Effector memory CD4-positive, alpha-beta T cell (primary cell): ENCODE data around the gene ACSF2.
A peak's percentile ranks its signal among the peaks of the same experiment; 100 is the strongest.
"Not testable (repeated sequence)": the region's sequence is repeated elsewhere in the genome, so short reads cannot be mapped to it uniquely, and the experiment has no call there.

ENCODE experiments used
- DNase-seq, 3 donors: peaks; one replicate each; pipeline ENCODE4 v3.0.0-alpha.2; 2020
- H3K27ac ChIP-seq: 2 replicates; pipeline ENCODE4 v1.7.0; 2013; ENCODE audit warnings: mild to moderate bottlenecking, low read length, moderate library complexity; ENCODE audit not compliant: insufficient read depth, poor library complexity, severe bottlenecking
- H3K27me3 ChIP-seq: replicated peaks from 2 replicates; pipeline ENCODE4 v1.7.0; 2013; ENCODE audit warnings: mild to moderate bottlenecking, low read length; ENCODE audit not compliant: insufficient read depth, control insufficient read depth, poor library complexity, severe bottlenecking
- H3K36me3 ChIP-seq: 2 replicates; pipeline ENCODE4 v1.7.0; 2013; ENCODE audit warnings: mild to moderate bottlenecking, low read length, moderate library complexity; ENCODE audit not compliant: control insufficient read depth, insufficient read depth
- H3K4me1 ChIP-seq: 2 replicates; pipeline ENCODE4 v1.7.0; 2013; ENCODE audit warnings: low read length, mild to moderate bottlenecking; ENCODE audit not compliant: control insufficient read depth, insufficient read depth, poor library complexity, severe bottlenecking
- H3K4me3 ChIP-seq: 2 replicates; pipeline ENCODE4 v1.7.0; 2013; ENCODE audit warnings: low read length, low read depth, mild to moderate bottlenecking; ENCODE audit not compliant: insufficient read depth, poor library complexity, severe bottlenecking
- H3K9me3 ChIP-seq: 2 replicates; pipeline ENCODE4 v1.7.0; 2013; ENCODE audit warnings: mild to moderate bottlenecking, low read length, moderate library complexity; ENCODE audit not compliant: control insufficient read depth

ACSF2 gene

DNA sequence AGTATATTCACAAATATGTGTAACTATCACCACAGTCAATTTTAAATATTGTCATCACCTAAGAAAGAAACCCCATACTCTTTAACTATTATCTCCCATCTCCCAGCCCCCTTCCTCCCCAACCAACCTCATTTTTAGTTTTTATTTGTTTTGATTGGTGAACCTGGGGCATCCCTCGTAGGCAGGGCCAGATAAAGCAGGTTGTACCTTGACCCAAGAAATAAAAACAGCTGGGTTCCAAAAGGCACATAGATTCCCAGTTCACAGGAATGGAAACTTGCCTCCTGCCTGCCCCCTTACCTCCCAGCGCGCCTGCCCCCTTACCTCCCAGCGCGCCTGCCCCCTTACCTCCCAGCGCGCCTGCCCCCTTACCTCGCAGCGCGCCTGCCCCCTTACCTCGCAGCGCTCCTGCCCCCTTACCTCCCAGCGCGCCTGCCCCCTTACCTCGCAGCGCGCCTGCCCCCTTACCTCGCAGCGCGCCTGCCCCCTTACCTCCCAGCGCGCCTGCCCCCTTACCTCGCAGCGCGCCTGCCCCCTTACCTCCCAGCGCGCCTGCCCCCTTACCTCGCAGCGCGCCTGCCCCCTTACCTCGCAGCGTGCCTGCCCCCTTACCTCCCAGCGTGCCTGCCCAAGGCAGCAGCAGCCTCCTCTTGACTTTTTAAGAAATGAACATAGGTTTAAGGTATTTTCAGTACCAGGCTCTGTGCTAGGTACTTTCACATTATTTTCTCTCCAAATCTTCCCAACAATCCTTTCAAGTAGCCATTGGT is 49.9 kb downstream of the ACSF2 start:
- not testable (repeated sequence) for H3K27me3 ChIP-seq, H3K27ac ChIP-seq, H3K4me3 ChIP-seq

DNA sequence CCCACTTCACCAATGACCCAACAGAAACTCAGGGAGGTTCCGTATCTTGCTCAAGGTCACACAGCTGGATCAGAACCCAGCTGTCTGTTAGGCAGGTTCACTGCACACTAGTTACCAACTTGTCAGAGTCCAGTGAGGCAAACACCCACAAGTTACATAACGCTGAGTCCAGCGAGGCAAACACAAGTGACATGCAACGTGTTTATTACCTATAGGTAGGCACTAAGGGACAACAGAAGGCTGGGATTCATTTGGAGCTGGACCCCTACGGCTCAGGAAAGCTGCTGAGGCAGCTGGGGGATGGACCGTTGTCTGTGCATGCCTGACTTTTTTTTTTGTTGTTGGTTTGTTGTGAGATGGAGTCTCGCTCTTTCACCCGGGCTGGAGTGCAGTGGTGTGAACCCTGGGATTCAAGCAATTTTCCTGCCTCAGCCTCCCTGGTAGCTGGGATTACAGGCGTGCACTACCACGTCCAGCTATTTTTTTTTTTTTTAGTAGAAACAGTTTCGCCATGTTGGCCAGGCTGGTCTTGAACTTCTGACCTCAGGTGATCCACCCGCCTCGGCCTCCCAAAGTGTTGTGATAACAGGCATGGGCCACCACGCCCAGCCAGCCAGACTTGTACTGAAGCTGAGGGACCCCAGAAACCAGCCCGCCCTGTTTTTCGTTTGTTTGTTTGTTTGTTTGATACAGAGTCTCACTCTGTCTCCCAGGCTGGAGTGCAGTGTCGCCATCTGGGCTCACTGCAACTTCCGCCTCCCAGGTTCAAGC is 50.7 kb downstream of the ACSF2 start:
- H3K9me3 ChIP-seq = no peaks in the 10 kb centered on the region
- peaks cover 14% of the 10 kb centered on the region for H3K4me1 ChIP-seq
- no peaks in the 10 kb centered on the region for H3K36me3 ChIP-seq
- H3K4me3 ChIP-seq = no peak overlapping the region
- no peaks in the 10 kb centered on the region for H3K27me3 ChIP-seq
- no peak overlapping the region for H3K27ac ChIP-seq
- DNase-seq = no peak

More for the DNA sequence above, 49.9 kb downstream of the ACSF2 start:
- not testable (repeated sequence) for DNase-seq, H3K9me3 ChIP-seq, H3K36me3 ChIP-seq
- peaks cover 14% of the 10 kb centered on the region for H3K4me1 ChIP-seq

DNA sequence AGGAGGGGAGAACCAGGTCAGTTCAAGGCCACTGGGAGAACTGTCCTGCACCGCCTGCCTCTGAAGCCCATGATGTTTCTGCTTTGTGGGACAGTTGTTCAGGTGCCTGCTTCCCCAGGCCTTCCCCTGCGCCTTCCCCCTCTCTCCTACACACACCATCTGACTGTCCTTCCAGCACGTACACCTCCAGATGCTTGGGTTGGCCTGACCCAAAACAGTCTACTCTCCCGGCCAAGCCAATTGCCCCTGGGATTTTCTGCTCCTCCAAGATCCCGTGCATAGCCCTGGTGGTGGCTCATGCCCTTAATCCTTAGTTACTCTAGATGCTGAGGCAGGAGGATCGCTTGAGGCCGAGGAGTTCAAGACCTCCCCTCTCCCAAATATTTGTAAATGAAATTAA is 52.0 kb downstream of the ACSF2 start:
- Histone ChIP-seq H3K27me3 (no peaks in the 10 kb centered on the region), H3K36me3 (no peaks in the 10 kb centered on the region), H3K4me3 (no peak overlapping the region), H3K9me3 (no peaks in the 10 kb centered on the region), H3K27ac (peak overlapping the region; percentile 75), H3K4me1 (peaks cover 14% of the 10 kb centered on the region)
- DNase-seq = no peak

DNA sequence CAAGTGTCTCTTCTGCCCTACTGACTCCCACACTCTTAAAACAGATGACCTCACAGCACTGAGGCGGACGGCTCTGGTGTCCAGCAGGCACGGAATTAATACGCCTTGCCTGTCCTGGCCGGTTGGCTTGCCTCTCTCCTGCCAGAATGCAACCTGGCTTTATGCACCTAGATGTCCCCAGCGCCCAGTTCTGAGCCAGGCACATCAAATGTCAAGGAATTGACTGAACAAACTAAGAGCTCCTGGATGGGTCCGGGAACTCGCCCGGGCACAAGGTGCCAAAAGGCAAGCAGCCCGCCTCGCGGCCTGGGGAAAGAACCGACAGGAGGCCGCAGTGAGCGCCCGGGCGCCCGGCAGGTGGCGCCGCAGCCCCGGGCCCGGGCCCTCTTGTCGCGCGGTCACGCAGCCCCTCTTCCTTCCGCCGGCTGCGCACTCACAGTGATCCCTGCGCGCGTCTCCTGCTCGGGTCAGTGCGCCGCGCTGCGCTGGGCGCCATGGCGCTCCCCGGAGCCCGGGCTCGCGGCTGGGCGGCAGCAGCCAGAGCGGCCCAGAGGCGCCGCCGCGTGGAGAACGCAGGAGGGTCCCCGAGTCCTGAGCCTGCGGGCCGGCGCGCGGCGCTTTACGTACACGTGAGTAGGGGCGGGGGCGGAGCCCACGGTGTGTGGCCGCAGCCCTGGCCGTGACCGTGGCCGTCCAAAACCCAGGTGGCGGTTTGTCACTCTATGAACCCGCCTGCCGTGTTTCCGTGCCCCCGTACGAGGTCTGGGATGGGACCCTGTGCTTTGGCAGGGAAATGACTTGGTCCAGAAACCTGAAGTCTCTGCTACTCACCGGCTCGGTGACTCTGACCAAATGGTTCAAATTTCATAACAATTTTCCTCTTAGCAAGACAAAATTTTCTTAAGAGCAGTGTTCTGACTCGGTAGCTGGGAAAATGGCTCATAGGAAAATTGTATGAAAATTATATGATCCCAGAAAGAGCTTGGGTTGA is 52.7 kb downstream of the ACSF2 start, which contains the start of gene RSAD1:
TSS of gene RSAD1 (plus strand) at position 470 of the 991 bp plus-strand sequence. CDS start at position 495, 25 bp downstream.
- Histone ChIP-seq H3K27ac (peak within 1 kb of the TSS; percentile 75), H3K9me3 (no peaks in the 10 kb centered on the region)
- peak; percentile 75 to 78 (median 75) for DNase-seq

DNA sequence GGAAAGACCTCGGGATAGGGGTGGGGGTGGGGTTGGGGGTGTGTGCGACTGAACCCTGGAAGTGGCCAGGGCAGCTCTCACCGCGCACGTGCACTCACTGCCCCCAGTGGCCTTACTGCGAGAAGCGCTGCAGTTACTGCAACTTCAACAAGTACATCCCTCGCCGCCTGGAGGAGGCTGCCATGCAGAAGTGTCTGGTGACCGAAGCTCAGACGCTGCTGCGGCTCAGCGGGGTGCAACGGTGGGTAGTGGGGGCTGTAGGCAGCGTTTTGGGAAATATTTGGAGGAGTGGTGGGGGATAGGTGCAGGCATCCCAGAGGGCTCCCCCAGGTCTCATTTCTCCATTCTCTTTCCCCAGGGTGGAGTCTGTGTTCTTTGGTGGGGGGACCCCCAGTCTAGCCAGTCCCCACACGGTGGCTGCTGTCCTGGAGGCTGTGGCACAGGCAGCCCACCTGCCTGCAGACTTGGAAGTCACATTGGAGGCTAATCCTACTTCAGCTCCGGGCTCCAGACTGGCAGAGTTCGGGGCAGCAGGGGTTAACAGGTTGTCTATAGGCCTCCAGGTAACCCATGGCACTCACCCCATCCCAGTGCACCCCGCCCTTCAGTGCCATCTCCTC is 53.6 kb downstream of the ACSF2 start:
- Histone ChIP-seq H3K27ac (peak overlapping the region; percentile 75), H3K27me3 (no peaks in the 10 kb centered on the region), H3K36me3 (peaks cover 16% of the 10 kb centered on the region), H3K4me1 (peaks cover 14% of the 10 kb centered on the region), H3K9me3 (no peaks in the 10 kb centered on the region), H3K4me3 (peak overlapping the region; percentile 91)
- DNase-seq = peak; percentile 20 to 46 (median 39)

More for the DNA sequence above, 52.7 kb downstream of the ACSF2 start, which contains the start of gene RSAD1:
- Histone ChIP-seq H3K4me1 (peaks cover 14% of the 10 kb centered on the region), H3K27me3 (no peaks in the 10 kb centered on the region), H3K36me3 (peaks cover 7% of the 10 kb centered on the region), H3K4me3 (peak within 1 kb of the TSS; percentile 91)

DNA sequence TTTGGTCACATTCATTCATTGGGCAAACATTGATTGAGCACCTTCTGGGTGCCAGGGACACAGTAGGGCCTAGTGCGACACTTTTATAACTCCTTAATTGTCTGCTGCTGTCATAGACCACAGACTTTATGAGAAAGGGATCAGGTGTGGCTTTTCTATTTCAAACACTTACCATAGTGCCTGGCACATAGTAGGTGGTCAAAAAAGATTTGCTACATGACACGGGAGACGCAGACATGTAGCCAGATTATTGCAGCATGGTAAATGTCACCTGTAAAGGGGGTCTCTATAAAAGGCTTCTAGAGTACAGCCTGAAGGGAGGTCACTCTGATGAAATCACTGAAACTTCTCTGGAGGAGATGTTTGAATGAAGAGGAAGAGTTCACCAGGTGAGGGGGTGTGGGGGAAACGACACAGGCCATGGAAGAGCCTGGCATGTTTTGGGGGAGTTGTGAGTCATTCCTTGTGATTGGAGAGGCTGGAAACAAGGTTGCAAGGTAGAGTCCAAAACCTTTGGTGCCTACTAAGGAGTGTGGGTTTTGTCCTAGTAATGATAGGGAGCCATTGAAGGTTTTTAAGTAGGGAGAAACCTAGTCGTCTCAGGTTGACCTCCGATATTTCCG is 54.2 kb downstream of the ACSF2 start:
- peaks cover 21% of the 10 kb centered on the region for H3K36me3 ChIP-seq
- no peaks in the 10 kb centered on the region for H3K27me3 ChIP-seq
- H3K4me1 ChIP-seq = peaks cover 14% of the 10 kb centered on the region
- H3K27ac ChIP-seq = no peak overlapping the region
- DNase-seq = no peak
- no peak overlapping the region for H3K4me3 ChIP-seq
- H3K9me3 ChIP-seq = no peaks in the 10 kb centered on the region

DNA sequence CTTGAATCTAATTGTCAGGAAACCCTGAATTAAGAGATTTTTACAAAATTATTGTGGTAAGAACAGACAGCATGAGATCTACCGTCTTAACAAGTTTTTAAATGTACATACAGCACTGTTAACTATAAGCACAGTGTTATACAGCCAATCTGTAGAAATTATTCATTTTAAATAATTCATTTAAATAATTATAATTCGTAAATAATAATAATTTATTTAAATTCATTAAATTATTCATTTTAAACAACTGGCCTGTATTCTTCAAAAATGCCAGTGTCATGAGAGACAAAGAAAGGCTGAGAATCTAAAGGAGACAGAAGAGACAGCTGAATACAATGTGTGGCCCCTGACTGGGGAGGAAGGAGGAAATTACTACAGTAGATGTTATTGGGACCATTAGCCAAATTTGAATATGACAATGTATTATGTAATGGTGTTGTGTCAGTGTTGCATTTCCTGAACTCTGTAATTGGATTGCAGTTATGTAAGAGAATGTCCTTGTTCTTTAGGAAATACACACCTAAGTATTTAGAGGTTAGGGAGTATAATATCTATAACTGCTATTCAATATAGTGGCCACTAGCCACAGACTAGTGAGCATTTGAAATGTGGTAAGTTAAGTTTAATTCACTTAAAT is 55.0 kb downstream of the ACSF2 start:
- Histone ChIP-seq H3K4me1 (peaks cover 14% of the 10 kb centered on the region), H3K27me3 (no peaks in the 10 kb centered on the region), H3K36me3 (peaks cover 24% of the 10 kb centered on the region), H3K4me3 (no peak overlapping the region), H3K9me3 (no peaks in the 10 kb centered on the region), H3K27ac (no peak overlapping the region)
- no peak for DNase-seq

DNA sequence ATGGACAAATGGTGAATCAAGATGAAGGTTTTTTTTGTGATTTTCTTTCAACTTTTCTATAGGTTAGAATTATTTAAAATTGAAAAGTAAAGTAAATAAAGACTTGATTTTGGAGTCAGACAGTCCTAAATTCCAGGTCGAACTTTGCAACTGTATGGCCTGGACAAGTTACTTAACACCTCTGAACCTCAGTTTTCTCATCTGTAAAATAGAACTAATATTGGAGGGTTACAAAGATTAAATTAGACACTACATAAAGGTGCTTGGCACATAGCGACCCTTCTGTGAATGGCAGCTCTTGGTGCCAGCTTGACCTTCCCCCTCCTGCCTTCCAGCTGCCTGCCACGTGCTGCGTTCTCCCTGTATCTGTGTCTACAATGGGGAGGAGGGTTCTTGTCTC is 55.6 kb downstream of the ACSF2 start:
- Histone ChIP-seq H3K4me3 (no peak overlapping the region), H3K27me3 (no peaks in the 10 kb centered on the region), H3K9me3 (no peaks in the 10 kb centered on the region), H3K4me1 (peaks cover 14% of the 10 kb centered on the region), H3K27ac (no peak overlapping the region), H3K36me3 (peaks cover 24% of the 10 kb centered on the region)
- DNase-seq = no peak
